ENCODE data around the gene FILIP1L. TPM values are rescaled to one million over a fixed set of nuclear protein-coding genes. Genes with fewer than 3 reads are reported as not detected.

FILIP1L gene
- total RNA-seq, 1 donor from 2014 or later: 5.0 TPM

GRCh38 chr3:99982650-99983049 lies 131.7 kb downstream of the FILIP1L start:
- intact Hi-C loops (cut with micrococcal nuclease): no loop called here

- intact Hi-C loops (cut with micrococcal nuclease): no loop called here
These were observed 133.2 kb downstream of the FILIP1L start for GRCh38 chr3:99981138-99981537.

- intact Hi-C loops (cut with micrococcal nuclease): no loop called here
These were observed 133.7 kb downstream of the FILIP1L start for GRCh38 chr3:99980606-99981005.

- intact Hi-C loops (cut with micrococcal nuclease): no loop called here
These were observed 136.1 kb downstream of the FILIP1L start for GRCh38 chr3:99978221-99978620.

- intact Hi-C loops (cut with micrococcal nuclease): no loop called here
These were observed 137.7 kb downstream of the FILIP1L start for GRCh38 chr3:99976584-99976983.

GRCh38 chr3:99974989-99975388 lies 139.3 kb downstream of the FILIP1L start:
- intact Hi-C loops (cut with micrococcal nuclease): no loop called here

GRCh38 chr3:99972380-99973104 lies 141.8 kb downstream of the FILIP1L start:
- intact Hi-C loops (cut with micrococcal nuclease): no loop called here

- intact Hi-C loops (cut with micrococcal nuclease): no loop called here
These were observed 142.5 kb downstream of the FILIP1L start for GRCh38 chr3:99971761-99972160.

GRCh38 chr3:99970198-99970597 lies 144.1 kb downstream of the FILIP1L start:
- intact Hi-C loops (cut with micrococcal nuclease): no loop called here

- intact Hi-C loops (cut with micrococcal nuclease): no loop called here
These were observed 145.2 kb downstream of the FILIP1L start for GRCh38 chr3:99969136-99969535.

GRCh38 chr3:99967796-99968195 lies 146.5 kb downstream of the FILIP1L start:
- intact Hi-C loops (cut with micrococcal nuclease): no loop called here

- intact Hi-C loops (cut with micrococcal nuclease): no loop called here
These were observed 147.5 kb downstream of the FILIP1L start for GRCh38 chr3:99966662-99967416.

- intact Hi-C loops (cut with micrococcal nuclease): no loop called here
These were observed 148.5 kb downstream of the FILIP1L start for GRCh38 chr3:99965681-99966408.

GRCh38 chr3:99965077-99965476 lies 149.2 kb downstream of the FILIP1L start:
- intact Hi-C loops (cut with micrococcal nuclease): no loop called here

GRCh38 chr3:99962703-99963102 lies 151.6 kb downstream of the FILIP1L start:
- intact Hi-C loops (cut with micrococcal nuclease): no loop called here

GRCh38 chr3:99961756-99962515 lies 152.4 kb downstream of the FILIP1L start:
- intact Hi-C loops (cut with micrococcal nuclease): no loop called here

GRCh38 chr3:99960941-99961340 lies 153.4 kb downstream of the FILIP1L start:
- intact Hi-C loops (cut with micrococcal nuclease): no loop called here

GRCh38 chr3:99960123-99960878 lies 154.0 kb downstream of the FILIP1L start:
- intact Hi-C loops (cut with micrococcal nuclease): no loop called here

- intact Hi-C loops (cut with micrococcal nuclease): loop anchor here (10.0 kb wide), 1 partner anchor 114 kb away; no protein-coding TSS in a partner anchor
These were observed 155.9 kb downstream of the FILIP1L start for GRCh38 chr3:99958222-99958912.
